Natural killer cell (primary cell): ENCODE results near the gene FAM3B. TPM values are rescaled to one million over a fixed set of nuclear protein-coding genes. Genes with fewer than 3 reads are reported as not detected.

ENCODE experiments used
- ATAC-seq, 3 donors: fragments of 150-1000 bp in 2 of 3; fragments of 200-7000 bp in 1 of 3; cut with Tn5 transposase; 1 replicate in 1 of 3; 2 replicates in 2 of 3; pipeline ENCODE4 v1.10.0; 2021; ENCODE audit warnings: mild to moderate bottlenecking in 2 of 3, moderate library complexity in 2 of 3
- DNase-seq, 2 donors: peaks; one replicate each; pipeline versions ENCODE4 v3.0.0 to v3.0.0-alpha.2; 2013 to 2021; ENCODE audit warnings: mixed read lengths in 1 of 2
- H3K27ac ChIP-seq: one replicate; pipeline ENCODE4 v1.5.1; 2013; ENCODE audit warnings: mild to moderate bottlenecking, low read length
- H3K27me3 ChIP-seq: one replicate; pipeline ENCODE4 v1.6.1; 2013; ENCODE audit warnings: low read length; ENCODE audit not compliant: control insufficient read depth, insufficient read depth
- H3K36me3 ChIP-seq: one replicate; pipeline ENCODE4 v1.6.1; 2013; ENCODE audit warnings: low read length; ENCODE audit not compliant: control insufficient read depth, insufficient read depth
- H3K4me1 ChIP-seq: one replicate; pipeline ENCODE4 v1.6.1; 2013; ENCODE audit warnings: low read length; ENCODE audit not compliant: control insufficient read depth, insufficient read depth
- H3K4me3 ChIP-seq: one replicate; pipeline ENCODE4 v1.5.1; 2013; ENCODE audit warnings: low read length
- H3K9me3 ChIP-seq: one replicate; pipeline ENCODE4 v1.6.1; 2013; ENCODE audit warnings: low read length; ENCODE audit not compliant: control insufficient read depth, insufficient read depth
- H3K27ac Mint-ChIP-seq, 2 donors: one replicate each; pipeline ENCODE4 v1.8.0; 2022; ENCODE audit warnings: mild to moderate bottlenecking in 2 of 2, mixed read lengths in 2 of 2, moderate library complexity in 1 of 2
- H3K27me3 Mint-ChIP-seq, 2 donors: one replicate each; pipeline ENCODE4 v1.8.0; 2022; ENCODE audit warnings: low read depth in 2 of 2, mixed read lengths in 2 of 2
- H3K36me3 Mint-ChIP-seq: one replicate; pipeline ENCODE4 v1.8.0; 2022; ENCODE audit warnings: mixed read lengths
- H3K4me1 Mint-ChIP-seq, 2 donors: one replicate each; pipeline ENCODE4 v1.8.0; 2022; ENCODE audit warnings: mixed read lengths in 2 of 2
- H3K4me3 Mint-ChIP-seq: one replicate; pipeline ENCODE4 v1.8.0; 2022; ENCODE audit warnings: mild to moderate bottlenecking, moderate library complexity, mixed read lengths
- H3K9me3 Mint-ChIP-seq, 2 donors: one replicate each; pipeline ENCODE4 v1.8.0; 2022; ENCODE audit warnings: mixed read lengths in 2 of 2
- CTCF ChIP-seq: fragments of 200-600 bp; IDR thresholded peaks from one replicate; pipeline ENCODE4 v1.8.0; 2022; ENCODE audit warnings: antibody characterized with exemption
- WGBS: methylation state at CpG from one replicate; pipeline ENCODE4 v1.1.7; 2013; ENCODE audit warnings: missing lambda C conversion rate; ENCODE audit not compliant: insufficient coverage; 5-methylcytosine and 5-hydroxymethylcytosine counted together
- intact Hi-C: fragments of 100-400 bp; cut with micrococcal nuclease; formaldehyde crosslinking; loops from one replicate; pipeline ENCODE4 v1.14.2; 2022
- total RNA-seq, 4 donors: library from RNA; stranded (reverse); fragments of 120-200 nt in 1 of 4; gene quantifications; one replicate each; pipeline versions ENCODE4 v1.2.3 to v1.2.4, GENCODE V29; 2013 to 2022

FAM3B gene
- total RNA-seq, 3 donors from 2014 or later (not counting 1 experiment from before 2014, with no cell fraction given) = 0.48 TPM; not detected in 2

- Histone ChIP-seq H3K4me3 (no peak overlapping the region), H3K4me1 (no peaks in the 10 kb centered on the region), H3K9me3 (no peaks in the 10 kb centered on the region), H3K27me3 (no peaks in the 10 kb centered on the region), H3K36me3 (no peaks in the 10 kb centered on the region), H3K27ac (no peak overlapping the region)
- WGBS = 87% methylated on average over 13 of the region's 13 CpGs
- Mint-ChIP-seq H3K4me3 (no peak overlapping the region), H3K27ac (no peak overlapping the region), H3K4me1 (no peaks in the 10 kb centered on the region), H3K27me3 (peaks cover 4 to 8% of the 10 kb centered on the region in 2 donors), H3K9me3 (no peaks in the 10 kb centered on the region), H3K36me3 (no peaks in the 10 kb centered on the region)
- ATAC-seq (no peak), DNase-seq (no peak)
- TF ChIP-seq CTCF = no peak
- intact Hi-C loops = no loop called here
Observed at GRCh38 chr21:41326414-41327080, 9.9 kb downstream of the FAM3B start.

- H3K36me3 Mint-ChIP-seq = no peaks in the 10 kb centered on the region
- Histone ChIP-seq H3K27me3 (no peaks in the 10 kb centered on the region), H3K9me3 (no peaks in the 10 kb centered on the region), H3K27ac (no peak overlapping the region), H3K4me1 (no peaks in the 10 kb centered on the region), H3K36me3 (no peaks in the 10 kb centered on the region), H3K4me3 (no peak overlapping the region)
- ATAC-seq = no peak
- 89% methylated on average over 8 of the region's 8 CpGs for WGBS
- H3K27me3 Mint-ChIP-seq = peaks cover 14 to 16% of the 10 kb centered on the region in 2 donors
- H3K27ac Mint-ChIP-seq = no peak overlapping the region
- H3K9me3 Mint-ChIP-seq = no peaks in the 10 kb centered on the region
- TF ChIP-seq CTCF = no peak
- no peak overlapping the region for H3K4me3 Mint-ChIP-seq
- DNase-seq = no peak
- intact Hi-C loops = no loop called here
- no peaks in the 10 kb centered on the region for H3K4me1 Mint-ChIP-seq
Observed at GRCh38 chr21:41327753-41328152, 11.2 kb downstream of the FAM3B start.

GRCh38 chr21:41328660-41329607 lies 12.3 kb downstream of the FAM3B start:
- H3K4me3 Mint-ChIP-seq = no peak overlapping the region
- no peaks in the 10 kb centered on the region for H3K9me3 Mint-ChIP-seq
- H3K27ac ChIP-seq = no peak overlapping the region
- no peaks in the 10 kb centered on the region for H3K4me1 ChIP-seq
- DNase-seq (no peak), ATAC-seq (no peak)
- no peaks in the 10 kb centered on the region for H3K36me3 ChIP-seq
- WGBS = 81% methylated on average over 16 of the region's 16 CpGs
- no peak overlapping the region for H3K4me3 ChIP-seq
- intact Hi-C loops = no loop called here
- peaks cover 8% of the 10 kb centered on the region for H3K36me3 Mint-ChIP-seq
- H3K27ac Mint-ChIP-seq = no peak overlapping the region
- H3K9me3 ChIP-seq = no peaks in the 10 kb centered on the region
- peaks cover 18 to 28% of the 10 kb centered on the region in 2 donors for H3K27me3 Mint-ChIP-seq
- no peak for TF ChIP-seq CTCF
- H3K27me3 ChIP-seq = no peaks in the 10 kb centered on the region
- no peaks in the 10 kb centered on the region for H3K4me1 Mint-ChIP-seq
